Left lung (tissue), 10 donors: ENCODE measurements around the gene BMS1. TPM values are rescaled to one million over a fixed set of nuclear protein-coding genes. Genes with fewer than 3 reads are reported as not detected.
"Not testable (repeated sequence)": the region's sequence is repeated elsewhere in the genome, so short reads cannot be mapped to it uniquely, and the experiment has no call there.

ENCODE experiments used
- ATAC-seq: fragments of 200-7000 bp; cut with Tn5 transposase; one replicate; pipeline ENCODE4 v1.9.1; 2020; ENCODE audit warnings: moderate library complexity
- DNase-seq, 4 donors: peaks; one replicate each; pipeline ENCODE4 v3.0.0-alpha.2; 2013 to 2020
- H3K27ac ChIP-seq, 2 donors: fragments of 200-600 bp; sonication (generic) in 1 of 2; one replicate each; pipeline versions ENCODE4 v1.5.0 to v1.8.0; 2020 to 2021
- H3K27me3 ChIP-seq, 2 donors: fragments of 200-600 bp; sonication (generic) in 1 of 2; one replicate each; pipeline versions ENCODE4 v1.5.0 to v1.8.0; 2020 to 2021
- H3K36me3 ChIP-seq, 2 donors: fragments of 200-600 bp; sonication (generic) in 1 of 2; one replicate each; pipeline versions ENCODE4 v1.5.0 to v1.8.0; 2020 to 2021
- H3K4me1 ChIP-seq, 2 donors: fragments of 200-600 bp; one replicate each; pipeline ENCODE4 v1.8.0; 2021
- H3K4me3 ChIP-seq, 2 donors: fragments of 200-600 bp; sonication (generic) in 1 of 2; one replicate each; pipeline versions ENCODE4 v1.5.0 to v1.8.0; 2020 to 2021; ENCODE audit warnings: mild to moderate bottlenecking in 1 of 2
- H3K9me3 ChIP-seq, 2 donors: fragments of 200-600 bp; sonication (generic) in 1 of 2; one replicate each; pipeline versions ENCODE4 v1.5.0 to v1.8.0; 2020 to 2021
- intact Hi-C, 2 donors: fragments of 100-400 bp; cut with DNase I; formaldehyde crosslinking; loops; one replicate each; pipeline versions ENCODE4 v1.11.2 to v1.14.2; 2022
- polyA plus RNA-seq, 6 donors: library from polyadenylated mRNA; unstranded; fragments of 120-200 nt; gene quantifications; one replicate each; pipeline ENCODE4 v1.2.1, GENCODE V29; 2013; ENCODE audit not compliant: insufficient read length in 6 of 6
- total RNA-seq, 2 donors: library from RNA; stranded (reverse); fragmentation: NEBNext Ultra II Directional; extraction: Animal tissue kit (Norgen Biotek cat#: 25700); gene quantifications; one replicate each; pipeline ENCODE4 v1.2.1, GENCODE V29; 2021
- TF ChIP-seq, protein P1 (sequence below), 2 donors: fragments of 200-600 bp; sonication (generic) in 1 of 2; IDR thresholded peaks; one replicate each; pipeline versions ENCODE4 v1.5.0 to v1.8.0; 2021; ENCODE audit warnings: antibody characterized with exemption in 2 of 2
- donor health status: DM: no; HTN: yes; CAD: no.
- donor health status: DM: no; HTN: no; CAD: no.

The BMS1 gene
- total and polyA plus RNA-seq, 8 donors, result 11.1 to 23.7 (median 21.9) TPM

DNA sequence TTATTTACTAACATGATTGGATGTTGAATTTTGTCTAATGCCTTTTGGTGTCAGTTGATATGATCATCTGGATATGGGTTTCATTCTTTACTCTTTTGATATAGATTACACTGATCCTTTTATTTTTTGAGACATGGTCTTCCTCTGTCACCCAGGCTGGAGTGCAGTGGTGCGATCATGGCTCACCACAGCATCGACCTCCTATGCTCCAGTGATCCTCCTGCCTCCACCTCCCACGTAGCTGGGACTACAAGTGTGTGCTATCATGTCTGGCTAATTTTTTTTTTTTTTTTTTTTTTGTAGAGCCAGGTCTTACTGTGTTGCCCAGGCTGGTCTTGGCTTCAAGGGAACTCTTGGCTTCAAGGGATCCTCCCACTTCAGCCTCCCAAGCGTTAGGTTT is 27.1 kb downstream of the BMS1 start:
- H3K27me3 ChIP-seq, result no peaks in the 10 kb centered on the region
- DNase-seq (no peak), ATAC-seq (no peak)
- H3K9me3 ChIP-seq, result peaks cover 0 to 4% of the 10 kb centered on the region in 2 donors
- no peak overlapping the region for H3K27ac ChIP-seq
- no peak overlapping the region for H3K4me3 ChIP-seq
- TF ChIP-seq, protein P1, sequence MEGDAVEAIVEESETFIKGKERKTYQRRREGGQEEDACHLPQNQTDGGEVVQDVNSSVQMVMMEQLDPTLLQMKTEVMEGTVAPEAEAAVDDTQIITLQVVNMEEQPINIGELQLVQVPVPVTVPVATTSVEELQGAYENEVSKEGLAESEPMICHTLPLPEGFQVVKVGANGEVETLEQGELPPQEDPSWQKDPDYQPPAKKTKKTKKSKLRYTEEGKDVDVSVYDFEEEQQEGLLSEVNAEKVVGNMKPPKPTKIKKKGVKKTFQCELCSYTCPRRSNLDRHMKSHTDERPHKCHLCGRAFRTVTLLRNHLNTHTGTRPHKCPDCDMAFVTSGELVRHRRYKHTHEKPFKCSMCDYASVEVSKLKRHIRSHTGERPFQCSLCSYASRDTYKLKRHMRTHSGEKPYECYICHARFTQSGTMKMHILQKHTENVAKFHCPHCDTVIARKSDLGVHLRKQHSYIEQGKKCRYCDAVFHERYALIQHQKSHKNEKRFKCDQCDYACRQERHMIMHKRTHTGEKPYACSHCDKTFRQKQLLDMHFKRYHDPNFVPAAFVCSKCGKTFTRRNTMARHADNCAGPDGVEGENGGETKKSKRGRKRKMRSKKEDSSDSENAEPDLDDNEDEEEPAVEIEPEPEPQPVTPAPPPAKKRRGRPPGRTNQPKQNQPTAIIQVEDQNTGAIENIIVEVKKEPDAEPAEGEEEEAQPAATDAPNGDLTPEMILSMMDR (IDR thresholded peaks at IDR 0.05), result no peak
- intact Hi-C loops, result no loop called here
- peaks cover 0 to 78% of the 10 kb centered on the region in 2 donors for H3K36me3 ChIP-seq
- no peaks in the 10 kb centered on the region for H3K4me1 ChIP-seq

DNA sequence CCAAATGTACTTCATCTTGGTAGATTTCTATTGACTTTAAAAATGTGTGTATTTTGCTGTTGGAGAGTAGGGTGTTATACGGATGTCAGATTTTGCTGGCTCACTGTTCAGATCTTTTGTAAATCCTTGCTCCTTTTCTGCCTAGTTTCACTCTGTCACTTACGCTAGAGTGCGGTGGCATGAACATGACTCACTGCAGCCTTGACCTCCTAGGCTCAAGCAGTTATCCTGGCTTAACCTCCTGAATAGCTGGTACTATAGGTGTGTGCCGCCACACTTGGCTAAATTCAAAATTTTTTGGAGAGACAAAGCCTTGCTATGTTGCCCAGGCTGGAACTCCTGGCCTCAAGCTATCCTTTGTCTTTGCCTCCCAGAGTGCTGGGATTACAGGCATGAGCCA is 29.4 kb downstream of the BMS1 start:
- intact Hi-C loops, result no loop called here
- Histone ChIP-seq H3K27ac (no peak overlapping the region), H3K9me3 (peaks cover 0 to 4% of the 10 kb centered on the region in 2 donors), H3K4me1 (no peaks in the 10 kb centered on the region), H3K4me3 (no peak overlapping the region), H3K36me3 (peaks cover 0 to 77% of the 10 kb centered on the region in 2 donors), H3K27me3 (no peaks in the 10 kb centered on the region)
- TF ChIP-seq, protein P1 (IDR thresholded peaks at IDR 0.05), result no peak
- no peak for ATAC-seq
- no peak for DNase-seq

- peaks cover 0 to 78% of the 10 kb centered on the region in 2 donors for H3K36me3 ChIP-seq
- not testable (repeated sequence) for ATAC-seq, H3K9me3 ChIP-seq
These were observed 31.5 kb downstream of the BMS1 start for GRCh38 chr10:42813989-42814687.

DNA sequence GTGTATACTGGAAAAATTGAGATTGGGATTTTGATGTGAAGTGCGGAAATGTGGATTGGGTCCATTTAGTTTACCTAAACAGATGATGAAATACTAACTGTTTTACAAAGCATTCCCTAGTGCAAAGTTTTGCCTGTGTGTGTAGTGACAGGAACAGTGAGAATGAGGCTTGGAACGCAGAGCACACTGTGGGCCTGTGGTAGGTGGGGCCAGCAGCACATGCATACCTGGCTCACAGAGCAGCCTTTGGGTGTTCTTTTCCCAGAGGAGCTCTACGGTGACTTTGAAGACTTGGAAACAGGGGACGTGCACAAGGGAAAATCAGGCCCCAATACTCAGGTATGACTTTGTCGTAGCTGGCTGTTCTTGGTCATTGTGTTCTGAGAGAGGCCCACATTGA is 33.7 kb downstream of the BMS1 start:
- H3K4me3 ChIP-seq, DNase-seq, H3K9me3 ChIP-seq, H3K27ac ChIP-seq, ATAC-seq, H3K4me1 ChIP-seq, H3K27me3 ChIP-seq, intact Hi-C loops: not testable (repeated sequence)
- H3K36me3 ChIP-seq, result peaks cover 0 to 85% of the 10 kb centered on the region in 2 donors

More at GRCh38 chr10:42813989-42814687, 31.5 kb downstream of the BMS1 start:
- intact Hi-C loops, DNase-seq, H3K4me3 ChIP-seq, H3K27me3 ChIP-seq, H3K4me1 ChIP-seq, H3K27ac ChIP-seq: not testable (repeated sequence)

- ATAC-seq, result no peak
- DNase-seq, result no peak
- TF ChIP-seq, protein P1 (IDR thresholded peaks at IDR 0.05), result no peak
- Histone ChIP-seq H3K27ac (no peak overlapping the region), H3K27me3 (no peaks in the 10 kb centered on the region), H3K36me3 (peaks cover 0 to 85% of the 10 kb centered on the region in 2 donors), H3K9me3 (peaks cover 0 to 4% of the 10 kb centered on the region in 2 donors), H3K4me3 (no peak overlapping the region), H3K4me1 (no peaks in the 10 kb centered on the region)
- intact Hi-C loops, result no loop called here
These were observed 34.3 kb downstream of the BMS1 start for GRCh38 chr10:42816912-42817311.

GRCh38 chr10:42817417-42817816 is 34.8 kb downstream of the BMS1 start:
- H3K4me1 ChIP-seq, H3K27ac ChIP-seq, H3K9me3 ChIP-seq, DNase-seq, H3K4me3 ChIP-seq, intact Hi-C loops, ATAC-seq, H3K27me3 ChIP-seq: not testable (repeated sequence)
- peaks cover 0 to 83% of the 10 kb centered on the region in 2 donors for H3K36me3 ChIP-seq

DNA sequence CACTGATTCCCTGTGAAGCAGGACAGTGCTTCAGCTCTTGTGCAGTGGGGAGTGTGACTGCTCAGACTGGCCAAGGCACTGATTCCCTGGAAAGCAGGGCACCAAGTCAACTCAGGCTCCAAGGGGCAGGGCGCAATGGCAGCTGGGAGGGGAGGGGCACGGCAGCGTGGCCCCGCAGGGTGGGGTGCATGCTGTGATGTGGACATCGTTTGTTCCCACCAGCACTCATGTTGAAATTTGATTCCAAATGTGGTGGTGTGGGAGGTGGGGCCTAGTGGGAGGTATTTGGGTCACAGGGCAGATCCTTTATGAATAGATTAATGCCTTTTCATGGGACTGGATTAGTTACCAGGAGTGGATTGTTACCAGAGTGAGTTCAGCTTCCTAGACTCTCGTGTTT is 44.2 kb downstream of the BMS1 start:
- H3K4me3 ChIP-seq, DNase-seq, intact Hi-C loops, H3K9me3 ChIP-seq, H3K27me3 ChIP-seq, ATAC-seq, H3K27ac ChIP-seq, H3K4me1 ChIP-seq: not testable (repeated sequence)
- peaks cover 0 to 90% of the 10 kb centered on the region in 2 donors for H3K36me3 ChIP-seq
